Measurements from ENCODE around the gene ZNF93.
A peak's percentile ranks its signal among the peaks of the same experiment; 100 is the strongest.
"Not testable (repeated sequence)": the region's sequence is repeated elsewhere in the genome, so short reads cannot be mapped to it uniquely, and the experiment has no call there.

The ZNF93 gene

GRCh38 chr19:19956434-19957075 lies 55.8 kb downstream of the ZNF93 start:
- H3K4me3 ChIP-seq (ENCODE audit: insufficient read depth, low read length, poor library complexity, severe bottlenecking), result no peak overlapping the region

GRCh38 chr19:19957766-19958165 lies 57.0 kb downstream of the ZNF93 start:
- H3K9me2 ChIP-seq (replicated peaks; ENCODE audit: insufficient read depth, low read length), result not testable (repeated sequence)

More at GRCh38 chr19:19956434-19957075, 55.8 kb downstream of the ZNF93 start:
- Histone ChIP-seq H3K4me2 (ENCODE audit: low read depth, low read length, poor library complexity, severe bottlenecking) (no peak overlapping the region), H4K20me1 (ENCODE audit: low read depth, low read length) (no peaks in the 10 kb centered on the region), H3K27me3 (ENCODE audit: low read length) (no peaks in the 10 kb centered on the region), H3K27ac (ENCODE audit: low read depth, low read length) (no peak overlapping the region), H3K36me3 (ENCODE audit: low read length) (no peaks in the 10 kb centered on the region), H3F3A (ENCODE audit: insufficient read depth) (no peaks in the 10 kb centered on the region), H3K9me2 (replicated peaks; ENCODE audit: insufficient read depth, low read length) (no peaks in the 10 kb centered on the region), H3K9ac (ENCODE audit: low read length) (no peak overlapping the region), H3K79me2 (ENCODE audit: insufficient read depth, low read length) (no peaks in the 10 kb centered on the region), H2AFZ (ENCODE audit: low read depth, low read length, severe bottlenecking) (no peak overlapping the region), H3K9me3 (ENCODE audit: insufficient read depth, low read length) (no peaks in the 10 kb centered on the region)
- TF ChIP-seq EZH2phosphoT487 (conservative IDR thresholded peaks at IDR 0.05; ENCODE audit: low read length) (no peak), CTCF (IDR thresholded peaks at IDR 0.05; ENCODE audit: insufficient read depth, low read length, poor library complexity, severe bottlenecking) (no peak)

GRCh38 chr19:19959151-19959799 lies 58.5 kb downstream of the ZNF93 start:
- not testable (repeated sequence) for H3K4me3 ChIP-seq (ENCODE audit: insufficient read depth, low read length, poor library complexity, severe bottlenecking); H3K79me2 ChIP-seq (ENCODE audit: insufficient read depth, low read length); H3K9me3 ChIP-seq (ENCODE audit: insufficient read depth, low read length); H3K9me2 ChIP-seq (replicated peaks; ENCODE audit: insufficient read depth, low read length); H3K9ac ChIP-seq (ENCODE audit: low read length); H3K27ac ChIP-seq (ENCODE audit: low read depth, low read length); H3K27me3 ChIP-seq (ENCODE audit: low read length); H4K20me1 ChIP-seq (ENCODE audit: low read depth, low read length); H3F3A ChIP-seq (ENCODE audit: insufficient read depth); H3K36me3 ChIP-seq (ENCODE audit: low read length)
- Histone ChIP-seq H3K4me2 (ENCODE audit: low read depth, low read length, poor library complexity, severe bottlenecking) (peak overlapping the region; percentile 28), H2AFZ (ENCODE audit: low read depth, low read length, severe bottlenecking) (peak overlapping the region; percentile 83)
- peak; percentile 35 for TF ChIP-seq CTCF (IDR thresholded peaks at IDR 0.05; ENCODE audit: insufficient read depth, low read length, poor library complexity, severe bottlenecking)

More at GRCh38 chr19:19957766-19958165, 57.0 kb downstream of the ZNF93 start:
- H4K20me1 ChIP-seq (ENCODE audit: low read depth, low read length); H3K27me3 ChIP-seq (ENCODE audit: low read length); H3K4me3 ChIP-seq (ENCODE audit: insufficient read depth, low read length, poor library complexity, severe bottlenecking); H3K79me2 ChIP-seq (ENCODE audit: insufficient read depth, low read length); H2AFZ ChIP-seq (ENCODE audit: low read depth, low read length, severe bottlenecking); H3K9me3 ChIP-seq (ENCODE audit: insufficient read depth, low read length); H3K36me3 ChIP-seq (ENCODE audit: low read length); H3K4me2 ChIP-seq (ENCODE audit: low read depth, low read length, poor library complexity, severe bottlenecking); H3F3A ChIP-seq (ENCODE audit: insufficient read depth); H3K27ac ChIP-seq (ENCODE audit: low read depth, low read length); H3K9ac ChIP-seq (ENCODE audit: low read length): not testable (repeated sequence)

GRCh38 chr19:19964416-19964815 lies 63.7 kb downstream of the ZNF93 start:
- Histone ChIP-seq H3K9me2 (replicated peaks; ENCODE audit: insufficient read depth, low read length) (no peaks in the 10 kb centered on the region), H2AFZ (ENCODE audit: low read depth, low read length, severe bottlenecking) (no peak overlapping the region), H3F3A (ENCODE audit: insufficient read depth) (no peaks in the 10 kb centered on the region), H3K27me3 (ENCODE audit: low read length) (no peaks in the 10 kb centered on the region), H3K4me2 (ENCODE audit: low read depth, low read length, poor library complexity, severe bottlenecking) (no peak overlapping the region), H3K9me3 (ENCODE audit: insufficient read depth, low read length) (peaks cover 16% of the 10 kb centered on the region; the same call in 1 of the 2 replicates), H4K20me1 (ENCODE audit: low read depth, low read length) (no peaks in the 10 kb centered on the region), H3K36me3 (ENCODE audit: low read length) (no peaks in the 10 kb centered on the region), H3K79me2 (ENCODE audit: insufficient read depth, low read length) (no peaks in the 10 kb centered on the region), H3K4me3 (ENCODE audit: insufficient read depth, low read length, poor library complexity, severe bottlenecking) (no peak overlapping the region), H3K9ac (ENCODE audit: low read length) (no peak overlapping the region), H3K27ac (ENCODE audit: low read depth, low read length) (no peak overlapping the region)
- no peak for TF ChIP-seq CTCF (IDR thresholded peaks at IDR 0.05; ENCODE audit: insufficient read depth, low read length, poor library complexity, severe bottlenecking)
- no peak for TF ChIP-seq EZH2phosphoT487 (conservative IDR thresholded peaks at IDR 0.05; ENCODE audit: low read length)

- not testable (repeated sequence) for H3K9me2 ChIP-seq (replicated peaks; ENCODE audit: insufficient read depth, low read length); H3K36me3 ChIP-seq (ENCODE audit: low read length); H3F3A ChIP-seq (ENCODE audit: insufficient read depth); H2AFZ ChIP-seq (ENCODE audit: low read depth, low read length, severe bottlenecking); H3K27me3 ChIP-seq (ENCODE audit: low read length); H3K79me2 ChIP-seq (ENCODE audit: insufficient read depth, low read length); H3K4me2 ChIP-seq (ENCODE audit: low read depth, low read length, poor library complexity, severe bottlenecking); H4K20me1 ChIP-seq (ENCODE audit: low read depth, low read length); H3K27ac ChIP-seq (ENCODE audit: low read depth, low read length); H3K4me3 ChIP-seq (ENCODE audit: insufficient read depth, low read length, poor library complexity, severe bottlenecking); H3K9ac ChIP-seq (ENCODE audit: low read length)
- peaks cover 16% of the 10 kb centered on the region; the same call in 1 of the 2 replicates for H3K9me3 ChIP-seq (ENCODE audit: insufficient read depth, low read length)
Measured at GRCh38 chr19:19966126-19966525, 65.4 kb downstream of the ZNF93 start.
